HEK293T (cell line): ENCODE results near the gene CENPT.
A peak's percentile ranks its signal among the peaks of the same experiment; 100 is the strongest.

ENCODE experiments used
- CTCF ChIA-PET: fragments of 350-600 bp; formaldehyde crosslinking; extraction: SDS; loops from one replicate; lab custom pipeline; 2021; ENCODE audit warnings: antibody characterized with exemption, inconsistent platforms; lab: Yijun Ruan, JAX
- POLR2A ChIA-PET: fragments of 350-600 bp; formaldehyde crosslinking; extraction: SDS; loops from one replicate; lab custom pipeline; 2020; ENCODE audit warnings: antibody characterized with exemption, inconsistent platforms; lab: Yijun Ruan, JAX
- DNase-seq: peaks from one replicate; pipeline ENCODE4 v3.0.0; 2012; ENCODE audit warnings: mixed read lengths; ENCODE audit errors: extremely low spot score
- ARNT ChIP-seq: fragments of 450-650 bp; IDR thresholded peaks from 2 replicates; pipeline ENCODE4 v1.6.1; 2017; ENCODE audit warnings: mild to moderate bottlenecking
- BHLHE40 ChIP-seq: fragments of 450-650 bp; IDR thresholded peaks from 2 replicates; pipeline ENCODE4 v1.6.1; 2016; ENCODE audit warnings: mild to moderate bottlenecking, moderate library complexity, borderline replicate concordance
- CTBP1 ChIP-seq: fragments of 450-650 bp; IDR thresholded peaks from 2 replicates; pipeline ENCODE4 v1.6.1; 2016; ENCODE audit warnings: borderline replicate concordance
- ELF4 ChIP-seq: fragments of 450-650 bp; IDR thresholded peaks from 2 replicates; pipeline ENCODE4 v1.6.1; 2017; ENCODE audit warnings: antibody characterized with exemption
- FOXA1 ChIP-seq: fragments of 450-650 bp; IDR thresholded peaks from 2 replicates; pipeline ENCODE4 v1.6.1; 2016; ENCODE audit warnings: mild to moderate bottlenecking
- FOXK2 ChIP-seq: fragments of 450-650 bp; IDR thresholded peaks from 2 replicates; pipeline ENCODE4 v1.6.1; 2016; ENCODE audit warnings: mild to moderate bottlenecking
- FOXM1 ChIP-seq: fragments of 450-650 bp; IDR thresholded peaks from 2 replicates; pipeline ENCODE4 v1.6.1; 2017; ENCODE audit warnings: mild to moderate bottlenecking, borderline replicate concordance
- HDGF ChIP-seq: fragments of 450-650 bp; IDR thresholded peaks from 2 replicates; pipeline ENCODE4 v1.6.1; 2017; ENCODE audit warnings: antibody characterized with exemption, borderline replicate concordance
- L3MBTL2 ChIP-seq: fragments of 450-650 bp; conservative IDR thresholded peaks from 2 replicates; pipeline ENCODE4 v1.6.1; 2016; ENCODE audit warnings: mild to moderate bottlenecking
- LEF1 ChIP-seq: fragments of 450-650 bp; IDR thresholded peaks from 2 replicates; pipeline ENCODE4 v1.6.1; 2017; ENCODE audit warnings: mild to moderate bottlenecking, borderline replicate concordance
- NFRKB ChIP-seq: fragments of 450-650 bp; IDR thresholded peaks from 2 replicates; pipeline ENCODE4 v1.6.1; 2016; ENCODE audit warnings: mild to moderate bottlenecking, moderate library complexity
- SP1 ChIP-seq: fragments of 450-650 bp; IDR thresholded peaks from 2 replicates; pipeline ENCODE4 v1.6.1; 2017
- SUZ12 ChIP-seq: fragments of 450-650 bp; IDR thresholded peaks from 2 replicates; pipeline ENCODE4 v1.6.1; 2016; ENCODE audit warnings: mild to moderate bottlenecking
- TARDBP ChIP-seq: fragments of 450-650 bp; IDR thresholded peaks from 2 replicates; pipeline ENCODE4 v1.6.1; 2016
- ZNF384 ChIP-seq: fragments of 450-650 bp; IDR thresholded peaks from 2 replicates; pipeline ENCODE4 v1.6.1; 2016
- TF ChIP-seq, protein P1 (sequence below): fragments of 450-650 bp; IDR thresholded peaks from 2 replicates; pipeline ENCODE4 v1.6.1; 2016

The CENPT gene

GRCh38 chr16:67853670-67854069, 6.2 kb upstream of the CENPT start:
- POLR2A ChIA-PET, result no interaction called here
- CTCF ChIA-PET, result interaction anchor here (0.6 kb wide), 1 partner anchor 212 kb away, joined by 3 read pairs; no protein-coding TSS in a partner anchor
- DNase-seq, result no peak
- TF ChIP-seq SUZ12 (no peak), SP1 (no peak), NFRKB (no peak), ELF4 (no peak), ARNT (no peak), ZNF384 (no peak), TARDBP (no peak), FOXK2 (no peak), FOXA1 (no peak), HDGF (no peak), CTBP1 (no peak)

- DNase-seq, result no peak
- TF ChIP-seq SUZ12 (no peak), L3MBTL2 (no peak), FOXK2 (no peak), TARDBP (no peak), LEF1 (no peak), HDGF (no peak), ZNF384 (no peak), ARNT (no peak)
- TF ChIP-seq, protein P1, sequence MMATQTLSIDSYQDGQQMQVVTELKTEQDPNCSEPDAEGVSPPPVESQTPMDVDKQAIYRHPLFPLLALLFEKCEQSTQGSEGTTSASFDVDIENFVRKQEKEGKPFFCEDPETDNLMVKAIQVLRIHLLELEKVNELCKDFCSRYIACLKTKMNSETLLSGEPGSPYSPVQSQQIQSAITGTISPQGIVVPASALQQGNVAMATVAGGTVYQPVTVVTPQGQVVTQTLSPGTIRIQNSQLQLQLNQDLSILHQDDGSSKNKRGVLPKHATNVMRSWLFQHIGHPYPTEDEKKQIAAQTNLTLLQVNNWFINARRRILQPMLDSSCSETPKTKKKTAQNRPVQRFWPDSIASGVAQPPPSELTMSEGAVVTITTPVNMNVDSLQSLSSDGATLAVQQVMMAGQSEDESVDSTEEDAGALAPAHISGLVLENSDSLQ, result no peak
- ChIA-PET POLR2A (interaction anchor here (0.6 to 1.7 kb wide), 5 partner anchors 9 to 188 kb away, joined by 3 to 5 read pairs (median 3); partner anchors contain the start of genes ACD, EDC4 and GFOD2), CTCF (no interaction called here)
These were observed 625 bp upstream of the CENPT start for GRCh38 chr16:67848118-67848517.

- ChIA-PET CTCF (interaction anchor here (0.5 to 0.7 kb wide), 3 partner anchors 13 to 586 kb away, joined by 3 read pairs; no protein-coding TSS in a partner anchor), POLR2A (interaction anchor here (0.6 to 1.9 kb wide), 12 partner anchors 9 to 172 kb away, joined by 3 to 17 read pairs (median 3); no protein-coding TSS in a partner anchor)
These were observed 1.0 kb downstream of the CENPT start, which contains the start of gene NUTF2 for GRCh38 chr16:67846320-67847063. Gene NUTF2 (plus strand): TSS chr16:67846933. CDS start chr16:67865131, 18,198 bp downstream.

DNA sequence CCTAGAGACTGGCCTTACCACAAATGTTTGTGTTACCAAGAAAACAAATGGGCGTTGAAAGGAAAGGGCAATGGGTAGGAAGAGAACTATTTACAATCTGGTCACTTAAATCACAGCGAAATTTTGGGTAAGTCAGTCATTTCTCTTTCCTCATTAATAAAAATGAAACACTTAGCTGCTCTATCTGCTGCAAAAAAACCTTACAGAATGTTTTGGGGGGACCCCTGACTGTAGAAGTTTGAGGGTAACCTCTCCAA, 1.5 kb downstream of the CENPT start:
- POLR2A ChIA-PET, result interaction anchor here (0.6 to 1.9 kb wide), 11 partner anchors 9 to 172 kb away, joined by 3 to 17 read pairs (median 3); no protein-coding TSS in a partner anchor
- no peak for TF ChIP-seq SP1
- no peak for TF ChIP-seq ZNF384
- TF ChIP-seq, protein P1, result no peak
- CTCF ChIA-PET, result no interaction called here
- no peak for DNase-seq

More at GRCh38 chr16:67846320-67847063, 1.0 kb downstream of the CENPT start, which contains the start of gene NUTF2:
- peak; percentile 89 for DNase-seq
- TF ChIP-seq HDGF, result peak; percentile 95; the same call in 1 of the 2 replicates
- 0 out of 2 replicates have a peak, but pooled peaks have one; percentile 28 for TF ChIP-seq L3MBTL2
- no peak for TF ChIP-seq NFRKB

- DNase-seq, result no peak
- POLR2A ChIA-PET, result interaction anchor here (0.9 to 2.8 kb wide), 12 partner anchors 10 to 185 kb away, joined by 3 to 21 read pairs (median 4); partner anchors contain the start of genes ACD, EDC4, RANBP10 and TSNAXIP1
- TF ChIP-seq L3MBTL2, result no peak
- TF ChIP-seq SP1, result no peak
- no peak for TF ChIP-seq FOXM1
- no peak for TF ChIP-seq NFRKB
- TF ChIP-seq, protein P1, result no peak
- no peak for TF ChIP-seq ARNT
- no peak for TF ChIP-seq BHLHE40
- no peak for TF ChIP-seq FOXA1
- TF ChIP-seq CTBP1, result no peak
- no peak for TF ChIP-seq LEF1
- no peak for TF ChIP-seq ZNF384
- TF ChIP-seq HDGF, result no peak
- TF ChIP-seq SUZ12, result no peak
- no peak for TF ChIP-seq FOXK2
- no peak for TF ChIP-seq ELF4
- CTCF ChIA-PET, result interaction anchor here (0.7 kb wide), 1 partner anchor 30 kb away, joined by 3 read pairs; no protein-coding TSS in a partner anchor
These were observed 2.0 kb downstream of the CENPT start for GRCh38 chr16:67845291-67846062.

DNA sequence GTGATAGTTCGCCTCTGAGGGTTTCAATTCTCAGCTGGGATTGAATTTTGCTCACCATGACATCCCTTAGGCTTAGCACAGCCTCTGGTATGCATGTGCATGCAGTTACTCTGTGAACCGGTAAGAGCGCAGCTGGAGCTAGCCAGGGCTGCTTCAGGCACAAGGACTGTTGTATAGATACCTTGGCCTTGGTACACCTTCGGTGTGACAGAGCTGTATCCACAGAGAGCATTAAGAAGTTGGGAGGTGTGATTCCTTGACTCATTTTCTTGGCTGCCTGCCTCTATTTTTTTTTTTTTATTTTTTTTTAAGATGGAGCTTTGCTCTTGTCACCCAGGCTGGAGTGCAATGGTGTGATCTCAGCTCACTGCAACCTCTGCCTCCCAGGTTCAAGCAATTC, 3.0 kb downstream of the CENPT start:
- POLR2A ChIA-PET, result interaction anchor here (1.0 to 2.8 kb wide), 10 partner anchors 9 to 241 kb away, joined by 3 to 21 read pairs (median 4); partner anchors contain the start of genes ACD, EDC4, NFATC3 and RANBP10
- no peak for DNase-seq
- CTCF ChIA-PET, result interaction anchor here (0.7 kb wide), 1 partner anchor 29 kb away, joined by 3 read pairs; no protein-coding TSS in a partner anchor
- TF ChIP-seq FOXA1, result no peak
- no peak for TF ChIP-seq SUZ12
